ENCODE measurements around the gene TUBB6. TPM values are rescaled to one million over a fixed set of nuclear protein-coding genes. Genes with fewer than 3 reads are reported as not detected.

The TUBB6 gene
- total and polyA plus RNA-seq, 2 of the 8 experiments (the other 6 are each of a cell fraction or from before 2014, with no cell fraction given): 126 to 223 TPM

GRCh38 chr18:12318857-12319256 lies 10.8 kb downstream of the TUBB6 start (continued):
- no peak for TF ChIP-seq RBBP5 (IDR thresholded peaks at IDR 0.05; ENCODE audit: borderline replicate concordance, low read depth, low read length)
- no peak for TF ChIP-seq BRCA1 (IDR thresholded peaks at IDR 0.05; ENCODE audit: low read depth, low read length)

All from H1 (cell line).